Measurements from ENCODE around the gene INKA2. TPM values are rescaled to one million over a fixed set of nuclear protein-coding genes. Genes with fewer than 3 reads are reported as not detected.
"Not testable (repeated sequence)": the region's sequence is repeated elsewhere in the genome, so short reads cannot be mapped to it uniquely, and the experiment has no call there.

Gene INKA2
- total RNA-seq, 1 experiment from 2014 or later, result 3.5 TPM

DNA sequence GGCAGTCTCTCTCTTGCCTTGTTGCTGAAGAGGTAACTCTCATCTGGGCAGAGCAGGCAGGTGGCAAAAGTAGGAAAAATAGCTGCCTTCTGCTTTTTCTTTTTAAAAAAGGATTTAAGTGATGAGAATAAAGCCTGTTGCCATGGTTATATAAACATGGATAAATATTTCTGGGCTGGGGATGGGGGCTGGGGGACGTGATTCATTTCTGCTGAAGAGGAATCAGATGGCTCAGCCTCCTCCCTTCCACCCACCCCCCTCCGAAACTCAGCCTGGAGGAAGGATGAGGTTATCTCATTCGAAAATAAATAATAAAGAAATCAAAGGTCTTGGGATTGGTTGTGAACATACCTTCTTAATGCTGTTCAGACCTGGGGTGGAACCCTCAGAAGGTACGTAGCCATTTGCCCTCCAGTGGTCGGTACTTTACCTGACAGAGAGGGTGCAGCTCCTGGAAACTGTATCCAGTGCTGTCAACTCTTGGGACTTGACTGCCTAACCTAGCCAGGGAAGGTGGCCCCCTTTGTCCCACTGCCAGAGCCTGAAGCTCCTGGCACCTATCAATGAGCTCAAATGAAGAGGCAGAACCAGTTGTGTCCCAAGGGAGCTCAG is 3.8 kb upstream of the INKA2 start:
- BruUV-seq (replicated peaks), result no TSS peak
- no peak for DNase-seq (ENCODE audit: unreplicated experiment)
- ChIA-PET POLR2A (no interaction called here), CTCF (interaction anchor here (0.6 to 1.3 kb wide), 4 partner anchors 27 to 271 kb away, joined by 3 to 7 read pairs (median 5); no protein-coding TSS in a partner anchor)
- Mint-ChIP-seq H3K36me3 (ENCODE audit: insufficient read depth, unreplicated experiment) (no peaks in the 10 kb centered on the region), H3K4me3 (ENCODE audit: unreplicated experiment) (no peak overlapping the region), H3K27ac (ENCODE audit: low read depth, unreplicated experiment) (no peak overlapping the region), H3K27me3 (ENCODE audit: insufficient read depth, unreplicated experiment) (no peaks in the 10 kb centered on the region), H3K9me3 (ENCODE audit: unreplicated experiment) (no peaks in the 10 kb centered on the region), H3K4me1 (ENCODE audit: insufficient read depth, unreplicated experiment) (peaks cover 7% of the 10 kb centered on the region)
- TF ChIP-seq, protein P1, sequence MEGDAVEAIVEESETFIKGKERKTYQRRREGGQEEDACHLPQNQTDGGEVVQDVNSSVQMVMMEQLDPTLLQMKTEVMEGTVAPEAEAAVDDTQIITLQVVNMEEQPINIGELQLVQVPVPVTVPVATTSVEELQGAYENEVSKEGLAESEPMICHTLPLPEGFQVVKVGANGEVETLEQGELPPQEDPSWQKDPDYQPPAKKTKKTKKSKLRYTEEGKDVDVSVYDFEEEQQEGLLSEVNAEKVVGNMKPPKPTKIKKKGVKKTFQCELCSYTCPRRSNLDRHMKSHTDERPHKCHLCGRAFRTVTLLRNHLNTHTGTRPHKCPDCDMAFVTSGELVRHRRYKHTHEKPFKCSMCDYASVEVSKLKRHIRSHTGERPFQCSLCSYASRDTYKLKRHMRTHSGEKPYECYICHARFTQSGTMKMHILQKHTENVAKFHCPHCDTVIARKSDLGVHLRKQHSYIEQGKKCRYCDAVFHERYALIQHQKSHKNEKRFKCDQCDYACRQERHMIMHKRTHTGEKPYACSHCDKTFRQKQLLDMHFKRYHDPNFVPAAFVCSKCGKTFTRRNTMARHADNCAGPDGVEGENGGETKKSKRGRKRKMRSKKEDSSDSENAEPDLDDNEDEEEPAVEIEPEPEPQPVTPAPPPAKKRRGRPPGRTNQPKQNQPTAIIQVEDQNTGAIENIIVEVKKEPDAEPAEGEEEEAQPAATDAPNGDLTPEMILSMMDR (IDR thresholded peaks at IDR 0.05; ENCODE audit: unreplicated experiment), result no peak
- intact Hi-C loops (cut with micrococcal nuclease), result no loop called here

DNA sequence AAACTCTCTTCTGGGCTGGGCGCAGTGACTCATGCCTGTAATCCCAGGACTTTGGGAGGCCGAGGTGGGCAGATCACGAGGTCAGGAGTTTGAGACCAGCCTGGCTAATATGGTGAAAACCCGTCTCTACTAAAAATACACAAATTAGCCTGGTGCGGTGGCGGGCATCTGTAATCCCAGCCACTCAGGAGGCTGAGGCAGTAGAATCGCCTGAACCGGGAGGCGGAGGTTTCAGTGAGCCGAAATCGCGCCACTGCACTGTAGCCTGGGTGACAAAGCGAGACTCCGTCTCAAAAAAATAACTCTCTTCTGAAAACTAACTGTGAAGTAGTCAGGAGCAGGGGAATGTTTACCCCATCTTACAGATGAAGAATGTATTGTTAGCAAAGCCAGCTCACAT is 3.1 kb upstream of the INKA2 start:
- H3K9me3 Mint-ChIP-seq (ENCODE audit: unreplicated experiment); H3K4me3 Mint-ChIP-seq (ENCODE audit: unreplicated experiment); intact Hi-C loops (cut with micrococcal nuclease); DNase-seq (ENCODE audit: unreplicated experiment); H3K36me3 Mint-ChIP-seq (ENCODE audit: insufficient read depth, unreplicated experiment); BruUV-seq (replicated peaks); H3K27me3 Mint-ChIP-seq (ENCODE audit: insufficient read depth, unreplicated experiment); H3K27ac Mint-ChIP-seq (ENCODE audit: low read depth, unreplicated experiment): not testable (repeated sequence)
- CTCF ChIA-PET, result interaction anchor here (0.6 to 1.0 kb wide), 2 partner anchors 26 to 270 kb away, joined by 3 to 4 read pairs; no protein-coding TSS in a partner anchor
- H3K4me1 Mint-ChIP-seq (ENCODE audit: insufficient read depth, unreplicated experiment), result peaks cover 14% of the 10 kb centered on the region
- POLR2A ChIA-PET, result interaction anchor here (1.0 kb wide), 1 partner anchor 39 kb away, joined by 3 read pairs; no protein-coding TSS in a partner anchor

DNA sequence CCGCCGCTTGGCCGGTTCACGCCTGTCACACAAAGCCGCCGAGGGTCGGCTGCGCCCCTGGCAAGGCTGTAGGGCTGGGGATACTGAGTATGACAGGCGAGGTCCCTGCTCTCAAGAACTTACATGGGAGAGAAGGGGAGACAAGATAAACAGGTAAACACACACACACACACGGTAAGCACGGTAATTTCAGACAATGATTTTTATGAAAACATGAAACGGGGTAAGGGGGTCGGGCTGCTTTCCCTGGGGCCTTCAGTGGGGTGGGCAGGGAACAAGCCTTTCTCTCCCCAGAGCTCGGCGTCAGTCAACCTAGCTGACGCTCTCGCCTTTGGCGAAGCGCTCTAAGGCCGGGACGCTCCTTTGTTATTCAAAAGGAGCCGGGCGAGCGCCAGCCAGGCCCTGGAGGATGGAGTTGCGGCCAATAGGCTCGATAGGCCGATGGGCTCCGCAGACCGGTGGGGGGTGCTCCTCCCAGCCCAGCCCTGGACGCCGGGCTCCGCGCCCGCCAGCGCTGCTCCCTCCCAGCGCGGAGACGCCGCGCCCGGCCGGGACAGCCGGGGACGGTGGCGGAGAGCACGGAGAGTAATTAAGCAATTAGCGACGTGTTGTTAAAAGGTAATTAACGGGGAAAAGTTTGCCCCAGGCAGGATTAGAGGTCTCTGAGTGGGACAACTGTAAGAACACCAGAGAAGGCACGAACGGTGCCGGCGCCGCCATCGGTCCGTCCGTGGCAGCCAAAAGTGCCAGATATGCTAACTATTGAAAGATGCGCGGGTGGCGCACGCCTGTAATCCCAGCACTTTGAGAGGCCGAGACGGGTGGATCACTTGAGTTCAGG is 950 bp upstream of the INKA2 start:
- intact Hi-C loops (cut with micrococcal nuclease), result no loop called here
- Mint-ChIP-seq H3K4me1 (ENCODE audit: insufficient read depth, unreplicated experiment) (peaks cover 17% of the 10 kb centered on the region), H3K36me3 (ENCODE audit: insufficient read depth, unreplicated experiment) (no peaks in the 10 kb centered on the region), H3K27me3 (ENCODE audit: insufficient read depth, unreplicated experiment) (no peaks in the 10 kb centered on the region), H3K4me3 (ENCODE audit: unreplicated experiment) (peak overlapping the region; percentile 82), H3K27ac (ENCODE audit: low read depth, unreplicated experiment) (peak overlapping the region; percentile 94), H3K9me3 (ENCODE audit: unreplicated experiment) (no peaks in the 10 kb centered on the region)
- TF ChIP-seq, protein P1 (IDR thresholded peaks at IDR 0.05; ENCODE audit: unreplicated experiment), result no peak
- no TSS peak for BruUV-seq (replicated peaks)
- DNase-seq (ENCODE audit: unreplicated experiment), result no peak
- POLR2A ChIA-PET, result interaction anchor here (1.3 to 4.8 kb wide), 13 partner anchors 9 to 601 kb away, joined by 4 to 86 read pairs (median 11); partner anchors contain the start of genes ATP5PB, DDX20, RAP1A and WDR77
- CTCF ChIA-PET, result interaction anchor here (0.7 to 9.9 kb wide), 8 partner anchors 10 to 232 kb away, joined by 3 to 94 read pairs (median 5); no protein-coding TSS in a partner anchor

DNA sequence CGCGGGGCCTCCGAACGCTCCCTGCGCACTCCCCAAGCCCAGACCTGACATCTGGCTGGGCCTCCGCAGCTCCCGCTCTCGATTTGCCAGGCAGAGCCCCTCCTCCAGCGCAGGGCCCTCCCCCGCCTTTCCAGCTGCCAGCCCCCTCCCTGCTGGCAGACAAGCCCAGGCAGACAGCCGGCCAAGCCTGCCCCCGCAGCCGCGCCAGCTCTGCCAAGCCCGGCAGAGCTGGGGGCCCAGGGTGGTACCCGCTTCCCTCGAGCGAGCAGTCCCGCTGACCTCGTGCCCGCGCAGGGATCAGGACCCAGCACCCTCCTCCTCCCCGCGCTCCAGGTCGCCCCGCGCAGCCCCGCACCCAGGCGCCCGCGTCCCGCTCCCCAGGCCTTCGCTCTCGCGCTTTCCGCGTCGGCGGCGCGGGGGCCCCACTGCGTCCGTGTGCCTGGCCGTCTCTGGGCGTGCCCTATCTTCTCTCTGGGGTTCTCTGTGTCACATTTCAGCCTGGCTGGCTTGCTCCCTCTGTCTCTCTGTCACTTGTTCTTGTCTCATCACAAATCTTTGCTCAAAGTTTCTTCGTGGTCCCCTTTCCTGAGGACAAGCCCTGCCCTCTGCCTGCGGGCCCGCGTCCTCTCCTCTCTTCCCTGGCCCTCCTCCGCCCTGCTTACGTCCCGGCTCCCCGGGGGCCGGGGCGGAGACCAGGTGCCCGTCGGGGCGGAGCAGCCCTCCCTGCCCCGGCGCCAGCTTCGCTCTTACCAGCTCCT is 580 bp downstream of the INKA2 start:
- H3K36me3 Mint-ChIP-seq (ENCODE audit: insufficient read depth, unreplicated experiment), result no peaks in the 10 kb centered on the region
- H3K4me1 Mint-ChIP-seq (ENCODE audit: insufficient read depth, unreplicated experiment), result peaks cover 17% of the 10 kb centered on the region
- H3K4me3 Mint-ChIP-seq (ENCODE audit: unreplicated experiment), result peak overlapping the region; percentile 82
- TF ChIP-seq, protein P1 (IDR thresholded peaks at IDR 0.05; ENCODE audit: unreplicated experiment), result no peak
- BruUV-seq (replicated peaks), result no TSS peak
- no peaks in the 10 kb centered on the region for H3K9me3 Mint-ChIP-seq (ENCODE audit: unreplicated experiment)
- peak overlapping the region; percentile 94 for H3K27ac Mint-ChIP-seq (ENCODE audit: low read depth, unreplicated experiment)
- no peaks in the 10 kb centered on the region for H3K27me3 Mint-ChIP-seq (ENCODE audit: insufficient read depth, unreplicated experiment)
- ChIA-PET POLR2A (interaction anchor here (0.5 to 4.8 kb wide), 30 partner anchors 8 to 918 kb away, joined by 3 to 86 read pairs (median 5); partner anchors contain the start of genes ATP5PB, DDX20, RAP1A and WDR77), CTCF (interaction anchor here (0.7 to 9.9 kb wide), 15 partner anchors 9 to 1702 kb away, joined by 3 to 94 read pairs (median 4); no protein-coding TSS in a partner anchor)
- intact Hi-C loops (cut with micrococcal nuclease), result no loop called here
- DNase-seq (ENCODE audit: unreplicated experiment), result peak; percentile 84
